Tibial nerve (tissue), 4 donors: Measurements from ENCODE around the gene GLYR1. TPM values are rescaled to one million over a fixed set of nuclear protein-coding genes. Genes with fewer than 3 reads are reported as not detected.

ENCODE experiments used
- DNase-seq, 2 donors: peaks; one replicate each; pipeline ENCODE4 v3.0.0-alpha.2; 2019; ENCODE audit warnings: low spot score in 2 of 2
- H3K27ac ChIP-seq, 4 donors: fragments of 200-600 bp; sonication (generic) in 3 of 4; one replicate each; pipeline ENCODE4 v1.5.1; 2017 to 2019; ENCODE audit warnings: mild to moderate bottlenecking in 1 of 4
- H3K27me3 ChIP-seq, 2 donors: fragments of 200-600 bp; sonication (generic) in 1 of 2; one replicate each; pipeline versions ENCODE4 v1.5.1 to v1.6.0; 2017 to 2019
- H3K36me3 ChIP-seq, 3 donors: fragments of 200-600 bp; sonication (generic); one replicate each; pipeline ENCODE4 v1.5.1; 2018 to 2019
- H3K4me1 ChIP-seq, 4 donors: fragments of 200-600 bp; sonication (generic) in 3 of 4; one replicate each; pipeline ENCODE4 v1.5.1; 2017 to 2019
- H3K4me3 ChIP-seq, 4 donors: fragments of 200-600 bp; sonication (generic) in 3 of 4; one replicate each; pipeline ENCODE4 v1.5.1; 2017 to 2019; ENCODE audit warnings: mild to moderate bottlenecking in 1 of 4, moderate library complexity in 1 of 4
- H3K9me3 ChIP-seq, 4 donors: fragments of 200-600 bp; sonication (generic) in 3 of 4; one replicate each; pipeline ENCODE4 v1.5.1; 2017 to 2019
- CTCF ChIP-seq, 5 experiments: fragments of 200-600 bp in 3 of 5; fragments of 450-650 bp in 2 of 5; sonication (generic) in 3 of 5; IDR thresholded peaks; one replicate each; pipeline ENCODE4 v1.5.1; 2016 to 2019; ENCODE audit warnings: antibody characterized with exemption in 5 of 5, mild to moderate bottlenecking in 3 of 5, moderate library complexity in 2 of 5
- EP300 ChIP-seq, 2 donors: sonication (generic); formaldehyde crosslinking; IDR thresholded peaks; one replicate each; pipeline ENCODE4 v1.6.1; 2017; ENCODE audit warnings: antibody characterized with exemption in 2 of 2, mild to moderate bottlenecking in 1 of 2
- POLR2A ChIP-seq, 2 donors: fragments of 450-650 bp; IDR thresholded peaks; one replicate each; pipeline ENCODE4 v1.6.1; 2017; ENCODE audit warnings: antibody characterized with exemption in 2 of 2, mild to moderate bottlenecking in 2 of 2, moderate library complexity in 2 of 2
- WGBS, 2 donors: methylation state at CpG; one replicate each; pipeline ENCODE4 v1.1.5; 2018; 5-methylcytosine and 5-hydroxymethylcytosine counted together
- total RNA-seq, 4 donors: library from RNA; depleted of rRNA; stranded (reverse); fragments of >200 nt; gene quantifications; one replicate each; pipeline ENCODE4 v1.1.0, GENCODE V29; 2016

Gene GLYR1
- total RNA-seq, 4 donors from 2014 or later = 42.0 to 59.4 (median 50.9) TPM

GRCh38 chr16:4830408-4830807 lies 16.7 kb downstream of the GLYR1 start:
- H3K9me3 ChIP-seq = no peaks in the 10 kb centered on the region
- TF ChIP-seq POLR2A (IDR thresholded peaks at IDR 0.05) (no peak), CTCF (IDR thresholded peaks at IDR 0.05) (no peak), EP300 (IDR thresholded peaks at IDR 0.05) (no peak)
- H3K27me3 ChIP-seq = no peaks in the 10 kb centered on the region
- no peak overlapping the region for H3K27ac ChIP-seq
- peaks cover 0 to 98% (median 32%) of the 10 kb centered on the region in 3 donors for H3K36me3 ChIP-seq
- no peak overlapping the region for H3K4me3 ChIP-seq
- H3K4me1 ChIP-seq = no peaks in the 10 kb centered on the region
- WGBS, 2 donors = 89 to 92% methylated on average over 7 of the region's 7 CpGs
- no peak for DNase-seq

GRCh38 chr16:4828567-4829321 lies 18.3 kb downstream of the GLYR1 start:
- DNase-seq = no peak
- Histone ChIP-seq H3K4me1 (no peaks in the 10 kb centered on the region), H3K36me3 (peaks cover 0 to 99% (median 43%) of the 10 kb centered on the region in 3 donors), H3K9me3 (no peaks in the 10 kb centered on the region), H3K27ac (no peak overlapping the region), H3K27me3 (no peaks in the 10 kb centered on the region), H3K4me3 (no peak overlapping the region)
- TF ChIP-seq EP300 (IDR thresholded peaks at IDR 0.05) (no peak), CTCF (IDR thresholded peaks at IDR 0.05) (no peak), POLR2A (IDR thresholded peaks at IDR 0.05) (no peak)
- WGBS, 2 donors = 88 to 91% methylated on average over 11 of the region's 11 CpGs

GRCh38 chr16:4826980-4827379 lies 20.1 kb downstream of the GLYR1 start:
- TF ChIP-seq POLR2A (IDR thresholded peaks at IDR 0.05) (no peak), EP300 (IDR thresholded peaks at IDR 0.05) (no peak)
- H3K36me3 ChIP-seq = peaks cover 0 to 100% (median 44%) of the 10 kb centered on the region in 3 donors
- no peaks in the 10 kb centered on the region for H3K4me1 ChIP-seq
- WGBS, 2 donors = 88 to 93% methylated on average over 10 of the region's 10 CpGs
- H3K27ac ChIP-seq = no peak overlapping the region
- H3K4me3 ChIP-seq = no peak overlapping the region
- no peaks in the 10 kb centered on the region for H3K27me3 ChIP-seq
- no peak for DNase-seq
- no peaks in the 10 kb centered on the region for H3K9me3 ChIP-seq

- H3K36me3 ChIP-seq = peaks cover 0 to 100% (median 44%) of the 10 kb centered on the region in 3 donors
- no peaks in the 10 kb centered on the region for H3K27me3 ChIP-seq
Observed at GRCh38 chr16:4826526-4826925, 20.6 kb downstream of the GLYR1 start.

GRCh38 chr16:4825196-4825595 lies 21.9 kb downstream of the GLYR1 start:
- no peak for TF ChIP-seq EP300 (IDR thresholded peaks at IDR 0.05)
- TF ChIP-seq POLR2A (IDR thresholded peaks at IDR 0.05) = no peak
- no peak for TF ChIP-seq CTCF (IDR thresholded peaks at IDR 0.05)
- H3K4me3 ChIP-seq = no peak overlapping the region
- peaks cover 0 to 100% (median 45%) of the 10 kb centered on the region in 3 donors for H3K36me3 ChIP-seq
- H3K4me1 ChIP-seq = no peaks in the 10 kb centered on the region
- H3K27me3 ChIP-seq = no peaks in the 10 kb centered on the region
- H3K9me3 ChIP-seq = no peaks in the 10 kb centered on the region
- no peak overlapping the region for H3K27ac ChIP-seq
- DNase-seq = no peak
- WGBS, 2 donors = 86 to 90% methylated on average over 8 of the region's 8 CpGs

More at GRCh38 chr16:4826526-4826925, 20.6 kb downstream of the GLYR1 start:
- no peak for TF ChIP-seq EP300 (IDR thresholded peaks at IDR 0.05)
- no peak for TF ChIP-seq POLR2A (IDR thresholded peaks at IDR 0.05)
- no peak for TF ChIP-seq CTCF (IDR thresholded peaks at IDR 0.05)
- no peak overlapping the region for H3K4me3 ChIP-seq
- no peaks in the 10 kb centered on the region for H3K9me3 ChIP-seq
- H3K4me1 ChIP-seq = no peaks in the 10 kb centered on the region
- no peak for DNase-seq
- H3K27ac ChIP-seq = no peak overlapping the region
- 93 to 96% methylated on average over 4 of the region's 4 CpGs for WGBS, 2 donors
